ENCODE results near the gene CUX1.
"Not testable (repeated sequence)": the region's sequence is repeated elsewhere in the genome, so short reads cannot be mapped to it uniquely, and the experiment has no call there.

The CUX1 gene

GRCh38 chr7:101871351-101871750, 53.9 kb downstream of the CUX1 start:
- DNase-seq = no peak

- no peak for DNase-seq
Observed at GRCh38 chr7:101874028-101874427, 56.6 kb downstream of the CUX1 start.

DNA sequence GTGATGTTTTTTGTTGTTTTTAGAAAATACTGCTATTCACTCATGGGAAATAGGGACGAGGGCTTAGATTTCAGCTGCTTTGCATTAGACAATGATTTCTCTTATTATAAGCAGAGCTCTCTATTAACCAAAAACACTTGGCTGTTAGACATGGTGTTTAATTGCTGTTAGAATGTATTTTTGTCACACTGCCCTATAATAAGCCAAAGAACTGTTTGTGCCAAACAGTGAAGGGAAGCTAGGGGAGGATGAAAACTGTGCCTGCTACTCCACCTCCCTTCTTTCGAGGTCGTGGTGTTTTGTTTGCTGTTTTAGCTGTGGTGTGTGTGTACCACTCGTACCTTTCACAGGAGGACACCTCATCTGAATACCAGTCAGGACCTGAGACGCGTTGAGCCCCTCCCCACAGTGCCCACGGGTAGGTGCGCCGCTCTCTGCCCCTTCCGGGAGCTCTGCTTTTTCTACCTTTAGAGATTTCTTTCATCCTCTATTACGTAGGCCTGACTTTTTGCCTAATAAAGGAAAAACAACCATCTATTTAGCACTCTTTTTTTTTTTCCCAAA, 57.9 kb downstream of the CUX1 start:
- DNase-seq = peak; percentile 43

GRCh38 chr7:101877882-101878591, 60.6 kb downstream of the CUX1 start:
- DNase-seq = no peak

- DNase-seq = no peak
Observed at GRCh38 chr7:101878938-101879337, 61.5 kb downstream of the CUX1 start.

GRCh38 chr7:101879565-101879964, 62.1 kb downstream of the CUX1 start:
- DNase-seq = no peak

DNA sequence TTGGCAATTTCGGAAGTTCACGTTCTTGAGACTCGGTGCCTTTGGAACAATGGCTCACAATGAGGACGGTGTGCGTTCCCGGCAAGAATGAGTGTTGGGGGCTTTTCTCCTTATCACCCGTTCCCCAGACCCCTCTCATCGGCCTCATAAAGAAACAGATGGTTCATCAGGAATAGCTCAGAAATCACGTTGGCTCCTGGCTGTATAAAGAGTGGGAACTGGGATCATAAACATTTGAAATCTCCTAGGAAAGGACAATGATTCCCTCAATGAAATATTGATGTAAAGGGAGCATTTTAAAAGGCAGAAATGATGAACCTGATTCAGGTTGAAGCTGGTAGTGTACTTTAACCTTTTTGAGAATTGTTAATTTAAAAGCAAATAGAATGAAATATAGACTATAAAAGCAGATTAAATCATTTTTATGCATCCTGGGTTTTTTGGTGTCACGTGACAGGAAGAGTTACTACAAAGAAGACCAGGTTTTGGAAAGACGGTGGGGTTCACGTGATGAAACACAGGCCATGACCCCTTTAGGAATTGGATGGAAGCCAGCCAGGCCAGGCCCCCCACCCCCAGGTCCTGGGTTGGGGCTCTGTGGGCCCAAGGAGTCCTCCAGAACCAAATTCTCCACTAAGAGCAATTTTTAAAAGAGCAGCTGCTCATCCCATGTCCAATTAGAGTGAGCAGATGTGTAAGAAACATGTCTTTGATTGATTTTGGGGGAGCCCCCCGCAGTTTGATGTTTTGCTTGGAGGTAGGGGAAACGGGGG, 63.0 kb downstream of the CUX1 start:
- DNase-seq = no peak

- no peak for DNase-seq
Observed at GRCh38 chr7:101882005-101882421, 64.6 kb downstream of the CUX1 start.

DNA sequence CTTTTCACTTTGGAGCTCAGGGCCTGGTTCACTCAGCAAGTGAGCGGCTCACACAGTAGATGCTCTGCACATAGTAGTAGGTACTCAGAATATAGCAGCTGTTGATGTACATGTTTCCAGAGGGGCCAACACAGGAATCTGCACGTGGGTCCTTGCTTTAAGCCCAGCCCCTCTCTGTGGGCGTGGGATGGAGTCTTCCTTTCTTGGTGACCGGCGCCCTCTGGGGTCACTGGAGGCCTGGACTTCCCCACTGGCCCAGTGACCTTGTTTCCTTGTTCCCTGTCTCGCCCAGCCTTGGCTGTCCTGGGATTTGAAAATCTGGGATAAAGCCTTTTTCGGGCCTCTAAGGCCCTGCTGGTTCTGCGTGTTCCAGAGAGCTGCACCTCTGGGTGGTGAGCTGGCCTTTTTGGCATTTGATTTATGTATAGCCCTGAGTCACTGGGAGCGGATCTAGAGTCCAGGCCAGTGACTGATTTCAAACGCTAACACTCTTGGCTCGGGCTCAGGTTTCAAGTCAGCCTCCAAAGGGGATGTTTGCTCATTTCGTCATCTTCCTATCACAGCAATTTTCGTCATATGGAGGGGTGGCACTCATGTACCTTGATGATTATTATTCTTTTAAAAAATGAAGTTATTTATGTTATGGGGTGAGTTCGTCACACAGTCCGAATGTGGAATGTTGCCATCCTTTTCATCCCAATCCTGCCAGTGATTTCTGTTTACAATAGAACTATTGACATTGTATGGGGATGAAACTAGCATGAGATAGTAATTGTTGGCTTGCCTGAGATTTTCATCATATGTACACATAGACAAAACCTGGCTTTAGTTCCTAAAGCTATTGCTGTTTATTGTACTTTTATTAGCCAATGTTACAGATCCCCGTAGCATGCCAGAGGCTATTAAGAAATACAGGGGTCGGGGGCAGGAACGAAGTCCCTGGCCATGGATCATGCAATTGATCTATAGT, 65.5 kb downstream of the CUX1 start:
- no peak for DNase-seq

DNA sequence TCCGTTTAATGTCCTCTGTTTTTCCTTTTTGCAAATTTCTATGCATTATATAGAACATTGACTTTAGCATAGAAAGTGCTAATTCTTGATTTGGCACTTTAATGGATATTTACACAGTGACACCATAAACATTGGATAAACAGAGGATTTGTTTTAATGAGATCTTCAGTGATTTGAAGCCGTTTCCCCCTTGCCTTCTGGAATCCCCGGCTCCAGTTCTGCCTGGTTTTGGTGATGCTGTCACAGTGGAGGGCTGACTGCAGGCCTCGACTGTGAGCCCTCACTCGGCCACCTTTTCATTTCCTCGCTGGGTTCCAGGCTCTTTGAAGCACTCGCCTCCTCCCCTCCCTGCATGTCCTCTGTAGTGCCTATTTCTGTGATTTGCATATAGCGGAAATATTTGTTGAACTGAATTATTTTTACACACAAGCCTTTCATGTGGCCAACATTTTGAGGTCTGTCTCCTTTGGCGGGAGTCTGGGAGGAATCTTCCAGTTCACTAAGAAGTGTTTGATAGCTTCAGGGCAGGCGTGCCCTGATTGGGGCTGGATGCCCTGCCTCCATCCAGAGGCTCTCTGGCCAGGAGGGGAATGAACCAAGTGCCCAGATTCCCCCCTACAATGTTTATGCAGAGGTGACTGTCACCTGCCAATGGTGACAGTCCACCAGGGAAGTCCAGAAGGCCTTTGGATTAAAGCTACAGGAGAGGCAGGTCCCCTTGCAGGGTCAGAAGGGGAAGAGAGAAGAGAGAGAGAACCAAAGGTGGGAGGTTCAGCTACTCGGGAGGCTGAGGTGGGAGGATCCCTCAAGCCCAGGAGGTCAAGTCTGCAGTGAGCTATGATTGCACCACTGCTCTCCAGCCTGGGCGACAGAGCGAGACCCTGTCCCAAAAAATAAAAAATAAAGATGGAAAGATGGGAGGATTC, 67.5 kb downstream of the CUX1 start:
- no peak for DNase-seq

DNA sequence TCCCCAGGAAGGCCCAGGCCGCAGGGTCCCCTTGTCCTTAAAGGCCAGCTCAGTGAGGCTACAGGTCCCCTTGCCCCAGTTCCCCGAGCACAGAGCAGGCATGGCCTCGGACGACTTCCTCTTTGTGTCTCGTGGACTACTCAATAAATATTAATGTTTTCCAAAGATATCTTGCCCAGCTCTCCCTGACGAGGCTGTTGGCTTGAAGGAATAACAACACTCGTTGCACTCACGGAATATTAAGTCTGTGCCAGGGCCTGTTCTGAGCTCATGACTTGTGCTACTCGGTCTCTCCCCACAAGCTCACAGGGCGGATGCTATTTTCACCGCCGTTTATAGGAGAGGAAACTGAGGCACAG, 68.2 kb downstream of the CUX1 start:
- DNase-seq = no peak

- DNase-seq = not testable (repeated sequence)
Observed at GRCh38 chr7:101887352-101887751, 69.9 kb downstream of the CUX1 start.

DNA sequence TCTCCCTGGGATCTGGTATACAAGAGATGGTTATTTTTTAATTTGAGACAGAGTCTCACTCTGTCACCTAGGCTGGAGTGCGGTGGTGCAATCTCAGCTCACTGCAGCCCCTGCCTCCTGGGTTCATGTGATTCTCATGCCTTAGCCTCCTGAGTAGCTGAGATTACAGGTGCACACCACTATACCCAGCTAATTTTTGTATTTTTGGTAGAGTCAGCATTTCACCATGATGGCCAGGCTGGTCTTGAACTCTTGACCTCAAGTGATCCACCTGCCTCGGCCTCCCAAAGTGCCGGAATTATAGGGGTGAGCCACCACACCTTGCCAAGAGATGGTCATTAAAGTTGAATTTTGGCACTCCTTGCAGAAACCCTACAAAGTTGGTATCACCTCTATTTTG, 71.1 kb downstream of the CUX1 start:
- not testable (repeated sequence) for DNase-seq

GRCh38 chr7:101890749-101891523, 73.5 kb downstream of the CUX1 start:
- no peak for DNase-seq

- no peak for DNase-seq
Observed at GRCh38 chr7:101891936-101892640, 74.7 kb downstream of the CUX1 start.

- no peak for DNase-seq
Observed at GRCh38 chr7:101893341-101894082, 76.1 kb downstream of the CUX1 start.

- no peak for DNase-seq
Observed at GRCh38 chr7:101896316-101896715, 78.9 kb downstream of the CUX1 start.

DNA sequence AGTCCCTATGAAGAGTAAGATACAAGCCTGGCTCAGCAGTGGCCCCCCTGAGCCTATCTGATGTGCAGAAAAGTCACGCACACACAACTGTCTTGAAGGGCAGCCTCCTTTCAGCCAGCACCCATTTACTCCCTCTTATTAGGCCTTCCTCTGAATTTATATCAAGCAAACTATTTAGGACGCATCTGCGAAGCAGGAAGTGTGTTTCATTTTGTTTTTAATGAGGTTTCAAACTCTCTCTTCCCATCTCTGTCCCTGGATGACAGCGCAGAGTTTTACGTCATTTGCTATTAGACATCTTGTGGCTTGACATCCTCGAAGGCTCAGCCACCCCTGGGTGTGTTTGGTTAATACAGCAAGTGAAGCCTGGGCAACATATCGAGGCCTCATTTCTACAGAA, 79.5 kb downstream of the CUX1 start:
- DNase-seq = no peak

DNA sequence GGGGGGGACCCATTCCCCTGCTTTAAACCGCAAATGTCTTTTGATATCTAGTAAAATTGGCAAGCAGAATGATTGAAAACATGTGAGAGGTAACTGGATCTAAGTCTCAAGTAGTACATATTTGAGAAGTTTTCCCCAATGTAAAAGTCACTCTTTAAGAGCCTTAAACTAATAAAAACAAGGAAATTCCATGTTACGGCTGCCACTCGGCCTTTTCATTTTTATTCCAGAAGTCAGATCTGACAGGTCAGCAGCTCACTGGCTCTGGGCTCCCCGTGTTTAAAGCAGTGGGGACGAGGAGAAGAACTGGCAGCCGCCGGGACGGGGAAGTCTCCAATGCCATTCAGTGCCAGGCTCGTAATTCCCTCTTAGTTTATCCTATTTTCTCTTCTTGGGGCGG, 80.7 kb downstream of the CUX1 start:
- DNase-seq = no peak

- no peak for DNase-seq
Observed at GRCh38 chr7:101899616-101900015, 82.2 kb downstream of the CUX1 start.

Measured in NCI-H526 treated with DMSO at 0.1 percent for 48 hours (cell line).